Neuronal stem cell (in vitro differentiated cells): ENCODE results near the gene TMEM145.

ENCODE experiments used
- DNase-seq: peaks from one replicate; pipeline ENCODE4 v3.0.0-alpha.2; 2013; ENCODE audit warnings: low spot score
- H2AFZ ChIP-seq: one replicate; pipeline ENCODE4 v1.6.1; 2013; ENCODE audit warnings: mild to moderate bottlenecking, low read length, inconsistent platforms
- H2AK5ac ChIP-seq: 2 replicates; pipeline ENCODE4 v1.6.1; 2013; ENCODE audit warnings: low read depth, mild to moderate bottlenecking, inconsistent platforms, low read length, moderate library complexity, mixed read lengths
- H2BK120ac ChIP-seq: 2 replicates; pipeline ENCODE4 v1.6.1; 2013; ENCODE audit warnings: low read depth, mild to moderate bottlenecking, inconsistent platforms, low read length, moderate library complexity, mixed read lengths
- H2BK12ac ChIP-seq: one replicate; pipeline ENCODE4 v1.6.1; 2013; ENCODE audit warnings: low read length, inconsistent platforms
- H2BK15ac ChIP-seq: 2 replicates; pipeline ENCODE4 v1.6.1; 2013; ENCODE audit warnings: mild to moderate bottlenecking, low read length, inconsistent platforms, mixed read lengths
- H2BK5ac ChIP-seq: one replicate; pipeline ENCODE4 v1.6.1; 2013; ENCODE audit warnings: inconsistent platforms, mild to moderate bottlenecking, low read length, moderate library complexity
- H3K14ac ChIP-seq: one replicate; pipeline ENCODE4 v1.6.1; 2013; ENCODE audit warnings: low read length, inconsistent platforms
- H3K18ac ChIP-seq: 2 replicates; pipeline ENCODE4 v1.6.1; 2013; ENCODE audit warnings: low read length, inconsistent platforms
- H3K23ac ChIP-seq: 2 replicates; pipeline ENCODE4 v1.6.1; 2013; ENCODE audit warnings: low read depth, mild to moderate bottlenecking, mixed read lengths, low read length, inconsistent platforms; ENCODE audit not compliant: poor library complexity
- H3K27ac ChIP-seq: replicated peaks from 3 replicates; pipeline ENCODE4 v1.5.1; 2013; ENCODE audit warnings: low read length, inconsistent platforms
- H3K27me3 ChIP-seq, 3 experiments: 2 replicates each; pipeline ENCODE4 v1.6.1; 2013; ENCODE audit warnings: low read length in 3 of 3, mild to moderate bottlenecking in 2 of 3, inconsistent platforms in 1 of 3, low read depth in 1 of 3, mixed read lengths in 1 of 3, moderate library complexity in 1 of 3; ENCODE audit not compliant: control insufficient read depth in 3 of 3, insufficient read depth in 3 of 3
- H3K36me3 ChIP-seq, 2 donors: replicated peaks in 1 of 2; 2 replicates each; pipeline ENCODE4 v1.6.1; 2013; ENCODE audit warnings: low read length in 2 of 2; ENCODE audit not compliant: control insufficient read depth in 2 of 2, insufficient read depth in 2 of 2
- H3K4ac ChIP-seq: 2 replicates; pipeline ENCODE4 v1.6.1; 2013; ENCODE audit warnings: inconsistent platforms, mild to moderate bottlenecking, low read length, moderate library complexity
- H3K4me1 ChIP-seq, 2 donors: 1 replicate in 1 of 2; 2 replicates in 1 of 2; pipeline ENCODE4 v1.6.1; 2013; ENCODE audit warnings: low read length in 2 of 2, low read depth in 1 of 2; ENCODE audit not compliant: control insufficient read depth in 2 of 2, insufficient read depth in 1 of 2
- H3K4me2 ChIP-seq: one replicate; pipeline ENCODE4 v1.6.1; 2013; ENCODE audit warnings: mild to moderate bottlenecking, low read length, inconsistent platforms; ENCODE audit not compliant: insufficient read depth, poor library complexity, severe bottlenecking
- H3K4me3 ChIP-seq, 2 donors: 2 replicates each; pipeline ENCODE4 v1.5.1; 2013; ENCODE audit warnings: low read length in 2 of 2, mild to moderate bottlenecking in 2 of 2, inconsistent platforms in 1 of 2, moderate library complexity in 1 of 2
- H3K79me1 ChIP-seq: one replicate; pipeline ENCODE4 v1.6.1; 2013; ENCODE audit warnings: low read depth, mild to moderate bottlenecking, inconsistent platforms, low read length, moderate library complexity
- H3K9ac ChIP-seq: one replicate; pipeline ENCODE4 v1.6.1; 2013; ENCODE audit warnings: mild to moderate bottlenecking, low read depth, low read length, inconsistent platforms; ENCODE audit not compliant: poor library complexity
- H3K9me3 ChIP-seq, 2 donors: replicated peaks in 1 of 2; 2 replicates each; pipeline versions ENCODE3 to v1.6.1; 2013; ENCODE audit warnings: low read length in 2 of 2, mild to moderate bottlenecking in 2 of 2, inconsistent platforms in 1 of 2, low read depth in 1 of 2, mixed read lengths in 1 of 2, moderate library complexity in 1 of 2; ENCODE audit not compliant: control insufficient read depth in 2 of 2, insufficient read depth in 1 of 2
- H4K8ac ChIP-seq: one replicate; pipeline ENCODE4 v1.6.1; 2013; ENCODE audit warnings: low read depth, mild to moderate bottlenecking, inconsistent platforms, low read length, moderate library complexity
- H4K91ac ChIP-seq: one replicate; pipeline ENCODE4 v1.6.1; 2013; ENCODE audit warnings: low read length, low read depth, mild to moderate bottlenecking, inconsistent platforms; ENCODE audit not compliant: poor library complexity
- WGBS, 2 donors: extraction: QIAGEN DNeasy Blood & Tissue Kit; methylation state at CpG; one replicate each; pipeline ENCODE4 v1.1.7; 2013; ENCODE audit warnings: missing lambda C conversion rate in 2 of 2, mixed read lengths in 1 of 2; ENCODE audit not compliant: insufficient read length in 2 of 2, insufficient replicate concordance in 1 of 2; ENCODE audit errors: extremely low coverage in 2 of 2; 5-methylcytosine and 5-hydroxymethylcytosine counted together

Gene TMEM145

DNA sequence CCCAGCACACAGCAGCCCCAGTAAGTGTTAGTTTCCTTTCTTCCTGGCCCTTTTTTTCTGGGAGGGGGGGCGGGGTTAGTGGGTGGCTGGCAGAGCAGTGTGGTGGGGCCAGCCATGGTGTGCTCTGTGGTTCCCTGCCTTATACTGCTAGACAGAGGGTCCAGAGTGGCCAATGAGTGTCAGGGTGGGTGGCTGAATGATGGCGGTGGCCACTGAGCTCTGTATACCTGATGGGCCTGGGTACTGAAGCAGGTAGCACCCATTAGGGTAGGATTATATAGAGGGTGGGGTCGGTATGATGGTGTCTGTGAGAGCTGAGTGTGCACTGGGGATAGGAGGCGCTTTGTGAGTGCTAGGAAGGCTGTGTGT, 30.3 kb upstream of the TMEM145 start:
- H2BK120ac ChIP-seq: peak overlapping the region; percentile 12
- H3K9me3 ChIP-seq: peaks cover 0 to 2% of the 10 kb centered on the region in 2 donors
- H2BK12ac ChIP-seq: peak overlapping the region; percentile 87
- H3K9ac ChIP-seq: peak overlapping the region; percentile 51
- peak overlapping the region; percentile 84 for H3K18ac ChIP-seq
- peak overlapping the region; percentile 37 to 81 for H3K4me3 ChIP-seq
- no peak overlapping the region for H4K8ac ChIP-seq
- peak overlapping the region; percentile 80 for H3K27ac ChIP-seq
- H3K4me1 ChIP-seq: peaks cover 42% of the 10 kb centered on the region in 2 donors
- peak overlapping the region; percentile 31 for H4K91ac ChIP-seq
- DNase-seq: no peak
- H3K14ac ChIP-seq: peak overlapping the region; percentile 5
- no peak overlapping the region for H3K4me2 ChIP-seq
- peaks cover 28% of the 10 kb centered on the region for H3K79me1 ChIP-seq
- H2BK5ac ChIP-seq: peak overlapping the region; percentile 20
- peak overlapping the region; percentile 6 for H3K4ac ChIP-seq
- no peak overlapping the region for H2AFZ ChIP-seq
- peaks cover 16 to 24% of the 10 kb centered on the region in 2 donors for H3K36me3 ChIP-seq
- peaks cover 0 to 2% (median 0%) of the 10 kb centered on the region in 3 experiments for H3K27me3 ChIP-seq
- peak overlapping the region; percentile 5 for H3K23ac ChIP-seq
- H2AK5ac ChIP-seq: peak overlapping the region; percentile 57
- no CpG with 5 or more reads among the region's 4 CpGs for WGBS, 2 donors
- peak overlapping the region; percentile 20 for H2BK15ac ChIP-seq

DNA sequence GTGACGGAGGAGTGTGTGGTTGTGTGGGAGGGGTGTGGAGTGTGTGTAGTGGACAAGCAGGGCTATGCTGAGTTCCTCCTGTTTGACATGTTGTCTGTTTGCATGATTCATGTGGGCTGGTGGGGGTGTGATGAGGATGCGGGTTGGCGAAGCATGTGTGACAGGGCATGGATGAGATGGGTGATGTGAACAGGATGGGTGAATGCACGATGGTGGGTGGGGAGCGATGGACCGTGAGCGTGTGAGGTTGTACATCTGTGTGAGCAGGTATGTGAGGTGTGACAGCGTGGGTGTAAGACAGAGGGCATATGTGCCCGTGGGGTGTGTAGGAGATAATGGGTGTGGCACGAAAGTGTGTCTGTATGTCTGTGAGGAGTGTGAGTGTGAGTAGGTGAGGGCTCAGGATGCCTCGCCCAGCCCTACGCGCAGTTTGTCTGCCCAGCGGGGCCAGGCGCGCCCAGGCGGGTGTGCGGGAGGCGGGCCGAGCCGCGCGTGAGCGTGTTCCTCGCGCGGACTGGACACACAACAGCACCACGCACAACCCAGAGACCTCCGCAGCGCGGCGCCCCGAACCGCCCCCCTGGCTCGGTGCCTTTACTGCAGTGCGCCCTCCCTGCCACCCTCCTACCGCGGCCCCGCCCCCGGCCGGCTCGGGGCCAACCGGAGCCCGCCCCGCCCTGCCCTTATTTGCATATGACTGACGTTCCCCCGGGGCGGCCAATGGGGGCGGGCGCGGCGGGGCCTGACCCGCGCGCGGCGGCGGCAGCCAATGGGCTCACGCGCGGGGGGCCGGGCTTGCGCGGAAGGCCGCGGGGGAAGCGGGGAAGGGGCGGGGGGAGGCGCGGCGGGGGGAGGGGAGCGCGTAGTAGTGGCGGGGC, 29.7 kb upstream of the TMEM145 start:
- peak overlapping the region; percentile 31 for H4K91ac ChIP-seq
- 100% methylated on average over 1 of the region's 74 CpGs; no CpG with 5 or more reads in 1 of the 2 donors for WGBS, 2 donors
- peak overlapping the region; percentile 5 for H3K14ac ChIP-seq
- peak overlapping the region; percentile 97 for H3K27ac ChIP-seq
- H4K8ac ChIP-seq: no peak overlapping the region
- H2AK5ac ChIP-seq: peak overlapping the region; percentile 57
- peaks cover 0 to 2% (median 0%) of the 10 kb centered on the region in 3 experiments for H3K27me3 ChIP-seq
- H3K9ac ChIP-seq: peak overlapping the region; percentile 97
- H3K4ac ChIP-seq: peak overlapping the region; percentile 91
- H3K4me1 ChIP-seq: peaks cover 42% of the 10 kb centered on the region in 2 donors
- peak overlapping the region; percentile 20 for H2BK5ac ChIP-seq
- peak overlapping the region; percentile 98 for H3K18ac ChIP-seq
- peaks cover 0 to 2% of the 10 kb centered on the region in 2 donors for H3K9me3 ChIP-seq
- H3K23ac ChIP-seq: peak overlapping the region; percentile 66
- peak overlapping the region; percentile 78 for H3K4me2 ChIP-seq
- H2BK120ac ChIP-seq: no peak overlapping the region
- peaks cover 23 to 30% of the 10 kb centered on the region in 2 donors for H3K36me3 ChIP-seq
- H2BK12ac ChIP-seq: peak overlapping the region; percentile 87
- peaks cover 25% of the 10 kb centered on the region for H3K79me1 ChIP-seq
- peak overlapping the region; percentile 20 for H2BK15ac ChIP-seq
- H2AFZ ChIP-seq: no peak overlapping the region
- DNase-seq: peak; percentile 93
- H3K4me3 ChIP-seq: peak overlapping the region; percentile 81 to 96

DNA sequence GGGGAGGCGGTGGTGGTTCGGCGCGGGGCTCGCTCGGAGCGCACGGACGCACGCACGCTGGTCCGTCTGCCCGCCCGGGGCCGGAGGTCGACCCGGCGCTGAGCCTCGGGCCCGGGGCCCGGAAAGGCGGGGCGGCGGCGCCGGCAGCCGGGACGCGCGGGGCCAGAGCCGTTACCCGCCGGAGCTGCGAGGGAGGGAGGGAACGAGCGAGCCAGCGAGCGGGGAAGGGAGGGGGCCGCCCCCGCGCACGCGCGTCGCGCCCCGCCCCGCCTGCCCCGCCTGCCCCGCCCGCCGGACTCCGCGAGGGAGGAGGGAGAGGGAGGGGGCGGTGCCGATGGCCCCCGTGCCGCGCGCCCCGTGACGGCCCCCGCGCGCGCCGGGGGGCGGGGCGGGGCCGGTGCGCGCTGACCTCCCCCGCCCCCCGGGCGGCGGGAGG, 29.0 kb upstream of the TMEM145 start:
- no CpG with 5 or more reads among the region's 76 CpGs for WGBS, 2 donors
- Histone ChIP-seq H3K9me3 (peaks cover 0 to 2% of the 10 kb centered on the region in 2 donors), H2BK120ac (no peak overlapping the region), H3K18ac (peak overlapping the region; percentile 98), H3K4ac (no peak overlapping the region), H2BK15ac (no peak overlapping the region), H2AK5ac (no peak overlapping the region), H3K4me1 (peaks cover 41 to 42% of the 10 kb centered on the region in 2 donors), H2BK5ac (no peak overlapping the region), H3K14ac (no peak overlapping the region), H3K23ac (peak overlapping the region; percentile 66), H2BK12ac (no peak overlapping the region), H3K9ac (peak overlapping the region; percentile 92), H3K27ac (peak overlapping the region; percentile 97), H3K4me2 (peak overlapping the region; percentile 32), H4K91ac (no peak overlapping the region), H3K36me3 (peaks cover 29 to 37% of the 10 kb centered on the region in 2 donors), H3K79me1 (peaks cover 27% of the 10 kb centered on the region), H3K4me3 (peak overlapping the region; percentile 84 to 96), H4K8ac (no peak overlapping the region), H3K27me3 (peaks cover 0 to 2% (median 0%) of the 10 kb centered on the region in 3 experiments), H2AFZ (peak overlapping the region; percentile 67)
- DNase-seq: peak; percentile 68
